NB4 (cell line): ENCODE measurements around the gene ANTXR1.

Experiments
- DNase-seq: peaks from one replicate; pipeline ENCODE4 v3.0.0; 2010; ENCODE audit warnings: low read depth
- H3K4me3 ChIP-seq: one replicate; pipeline ENCODE4 v1.5.1; 2011; ENCODE audit warnings: mild to moderate bottlenecking, low read depth, low read length, moderate library complexity
- CTCF ChIP-seq: IDR thresholded peaks from one replicate; pipeline ENCODE4 v1.5.1; 2012; ENCODE audit warnings: low read depth, low read length
- MAX ChIP-seq: IDR thresholded peaks from 2 replicates; pipeline ENCODE4 v1.6.1; 2011; ENCODE audit warnings: low read depth, low read length
- MYC ChIP-seq: IDR thresholded peaks from 2 replicates; pipeline ENCODE4 v1.6.1; 2011; ENCODE audit warnings: low read depth, low read length
- POLR2A ChIP-seq: IDR thresholded peaks from 2 replicates; pipeline ENCODE4 v1.6.1; 2011; ENCODE audit warnings: mild to moderate bottlenecking; ENCODE audit not compliant: insufficient read length; ENCODE audit errors: extremely low read depth

Gene ANTXR1

GRCh38 chr2:69087912-69088240 lies 74.9 kb downstream of the ANTXR1 start:
- DNase-seq = no peak
- TF ChIP-seq MYC (no peak), POLR2A (no peak), CTCF (no peak)
- H3K4me3 ChIP-seq = no peak overlapping the region

DNA sequence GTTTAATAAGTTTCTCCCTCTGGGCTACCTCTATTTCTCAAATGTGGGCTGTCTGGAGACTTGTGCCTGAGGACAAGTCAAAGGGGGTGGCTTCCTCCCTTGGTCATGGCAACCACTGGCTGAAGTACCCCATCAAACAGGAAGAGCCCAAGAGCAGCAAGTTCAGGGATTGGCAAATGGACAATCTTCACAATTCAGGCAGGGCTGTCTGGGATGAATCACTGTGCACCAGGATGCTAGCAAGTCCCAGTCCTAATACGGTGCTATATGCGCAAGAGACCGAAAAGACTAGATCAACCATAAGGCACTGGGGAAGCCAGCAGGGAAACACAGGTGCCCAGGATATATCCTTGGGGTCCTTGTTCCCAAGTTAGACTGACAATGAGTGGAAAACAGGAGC lies 75.5 kb downstream of the ANTXR1 start:
- TF ChIP-seq MAX = no peak
- no peak for TF ChIP-seq MYC
- no peak for TF ChIP-seq CTCF
- no peak for TF ChIP-seq POLR2A
- H3K4me3 ChIP-seq = no peak overlapping the region
- DNase-seq = no peak

- H3K4me3 ChIP-seq = no peak overlapping the region
- no peak for DNase-seq
- TF ChIP-seq MYC = no peak
- no peak for TF ChIP-seq MAX
- TF ChIP-seq CTCF = no peak
- no peak for TF ChIP-seq POLR2A
Measured at GRCh38 chr2:69089266-69089665, 76.3 kb downstream of the ANTXR1 start.

GRCh38 chr2:69089998-69090397 lies 77.0 kb downstream of the ANTXR1 start:
- DNase-seq = no peak
- no peak overlapping the region for H3K4me3 ChIP-seq
- TF ChIP-seq CTCF (no peak), MYC (no peak), POLR2A (no peak), MAX (no peak)

- DNase-seq = no peak
- no peak for TF ChIP-seq MYC
- TF ChIP-seq POLR2A = no peak
- no peak for TF ChIP-seq CTCF
- TF ChIP-seq MAX = no peak
- H3K4me3 ChIP-seq = no peak overlapping the region
Measured at GRCh38 chr2:69090820-69091219, 77.8 kb downstream of the ANTXR1 start.

DNA sequence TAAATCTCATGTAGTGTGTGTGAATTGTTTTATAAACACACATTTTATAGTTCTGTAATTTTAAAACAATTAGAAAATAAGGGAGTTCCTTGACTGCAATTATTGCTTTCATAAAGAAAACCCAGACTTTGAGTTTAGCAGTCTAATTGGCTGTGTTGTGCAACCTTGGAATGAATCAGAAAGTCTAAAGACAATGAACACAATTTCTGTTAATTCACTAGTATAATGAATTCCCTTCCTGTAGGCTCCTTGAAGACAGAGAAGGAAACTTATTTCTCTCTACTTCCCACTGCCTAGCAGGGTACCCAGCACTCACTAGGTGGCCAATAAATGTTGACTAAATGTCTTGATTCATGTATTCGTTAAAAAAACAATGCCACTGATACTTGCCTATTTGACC lies 79.9 kb downstream of the ANTXR1 start:
- TF ChIP-seq MYC (no peak), MAX (no peak), CTCF (no peak), POLR2A (no peak)
- H3K4me3 ChIP-seq = no peak overlapping the region

More for the DNA sequence above, 79.9 kb downstream of the ANTXR1 start:
- peak; percentile 39 for DNase-seq
